HEK293 (cell line): ENCODE measurements around the gene KCNMA1.

ENCODE experiments used
- CTCF ChIA-PET: fragments of 350-600 bp; formaldehyde crosslinking; extraction: SDS; loops from one replicate; lab custom pipeline; 2021; ENCODE audit warnings: antibody characterized with exemption; lab: Yijun Ruan, JAX
- POLR2A ChIA-PET: fragments of 300-600 bp; formaldehyde crosslinking; extraction: SDS; loops from one replicate; lab custom pipeline; 2020; ENCODE audit warnings: antibody characterized with exemption, inconsistent platforms; lab: Yijun Ruan, JAX
- H3K27ac ChIP-seq: fragments of 200-500 bp; sonication (Bioruptor generic); 2 replicates; pipeline ENCODE4 v1.5.1; 2014; ENCODE audit warnings: low read depth, low read length, control low read depth, inconsistent platforms; ENCODE audit errors: extremely low read depth
- H3K36me3 ChIP-seq, 2 experiments: fragments of 200-500 bp in 1 of 2; sonication (Bioruptor generic) in 1 of 2; 1 replicate in 1 of 2; 2 replicates in 1 of 2; pipeline ENCODE4 v1.5.1; 2014 to 2017; ENCODE audit warnings: inconsistent platforms in 2 of 2, low read length in 2 of 2; ENCODE audit not compliant: control insufficient read depth in 2 of 2, insufficient read depth in 1 of 2
- H3K4me1 ChIP-seq: fragments of 200-500 bp; sonication (Bioruptor generic); 2 replicates; pipeline ENCODE4 v1.5.1; 2014; ENCODE audit warnings: mild to moderate bottlenecking, low read length, inconsistent platforms; ENCODE audit not compliant: control insufficient read depth, insufficient read depth
- H3K4me3 ChIP-seq: 2 replicates; pipeline ENCODE4 v1.5.1; 2011; ENCODE audit warnings: low read depth, mild to moderate bottlenecking, control low read depth, low read length, moderate library complexity
- H3K9me3 ChIP-seq: fragments of 200-500 bp; sonication (Bioruptor generic); 2 replicates; pipeline ENCODE4 v1.5.1; 2014; ENCODE audit warnings: low read depth, low read length, inconsistent platforms; ENCODE audit not compliant: control insufficient read depth, insufficient read depth
- BCL11A ChIP-seq: fragments of 450-650 bp; formaldehyde crosslinking; IDR thresholded peaks from 2 replicates; pipeline ENCODE4 v1.5.1; 2016; ENCODE audit warnings: low read depth, missing biosample characterization, missing genetic modification characterization
- GFI1B ChIP-seq: fragments of 450-650 bp; formaldehyde crosslinking; IDR thresholded peaks from 2 replicates; pipeline ENCODE4 v1.5.1; 2016; ENCODE audit warnings: missing biosample characterization, missing genetic modification characterization
- HOXD13 ChIP-seq: sonication (generic); formaldehyde crosslinking; IDR thresholded peaks from 2 replicates; pipeline ENCODE4 v1.8.0; 2022; ENCODE audit warnings: missing genetic modification reagents, borderline replicate concordance
- ZBTB49 ChIP-seq: fragments of 450-650 bp; formaldehyde crosslinking; IDR thresholded peaks from 2 replicates; pipeline ENCODE4 v1.5.1; 2016; ENCODE audit warnings: missing biosample characterization, missing genetic modification characterization, low read depth
- ZFP37 ChIP-seq: fragments of 450-650 bp; formaldehyde crosslinking; IDR thresholded peaks from 2 replicates; pipeline ENCODE4 v1.5.1; 2016; ENCODE audit warnings: missing biosample characterization, missing genetic modification characterization
- ZNF114 ChIP-seq: fragments of 450-650 bp; formaldehyde crosslinking; IDR thresholded peaks from 2 replicates; pipeline ENCODE4 v1.5.0; 2017; ENCODE audit warnings: missing biosample characterization, missing genetic modification characterization
- ZNF169 ChIP-seq: fragments of 450-650 bp; formaldehyde crosslinking; IDR thresholded peaks from 2 replicates; pipeline ENCODE4 v1.5.1; 2016; ENCODE audit warnings: missing biosample characterization, missing genetic modification characterization
- ZNF18 ChIP-seq: fragments of 450-650 bp; formaldehyde crosslinking; IDR thresholded peaks from 2 replicates; pipeline ENCODE4 v1.5.1; 2016; ENCODE audit warnings: missing biosample characterization, missing genetic modification characterization
- ZNF2 ChIP-seq: fragments of 450-650 bp; formaldehyde crosslinking; IDR thresholded peaks from 2 replicates; pipeline ENCODE4 v1.5.1; 2016; ENCODE audit warnings: missing biosample characterization, missing genetic modification characterization
- ZNF223 ChIP-seq: fragments of 450-650 bp; formaldehyde crosslinking; IDR thresholded peaks from 2 replicates; pipeline ENCODE4 v1.5.1; 2016; ENCODE audit warnings: missing biosample characterization, missing genetic modification characterization
- ZNF248 ChIP-seq: fragments of 450-650 bp; formaldehyde crosslinking; IDR thresholded peaks from 2 replicates; pipeline ENCODE4 v1.5.1; 2017; ENCODE audit warnings: missing biosample characterization, missing genetic modification characterization
- ZNF274 ChIP-seq, 2 experiments: fragments of 200-500 bp in 1 of 2; fragments of 450-650 bp in 1 of 2; sonication (Bioruptor generic) in 1 of 2; formaldehyde crosslinking in 1 of 2; IDR thresholded peaks; 2 replicates each; pipeline versions ENCODE4 v1.5.1 to v1.6.1; 2014 to 2016; ENCODE audit warnings: borderline replicate concordance in 1 of 2, inconsistent platforms in 1 of 2, low read length in 1 of 2, missing biosample characterization in 1 of 2, missing genetic modification characterization in 1 of 2
- ZNF280D ChIP-seq: fragments of 450-650 bp; formaldehyde crosslinking; IDR thresholded peaks from 2 replicates; pipeline ENCODE4 v1.5.1; 2016; ENCODE audit warnings: missing biosample characterization, missing genetic modification characterization
- ZNF354C ChIP-seq: fragments of 450-650 bp; formaldehyde crosslinking; IDR thresholded peaks from 2 replicates; pipeline ENCODE4 v1.5.1; 2016; ENCODE audit warnings: missing biosample characterization, missing genetic modification characterization, low read depth, borderline replicate concordance
- ZNF366 ChIP-seq: fragments of 450-650 bp; formaldehyde crosslinking; conservative IDR thresholded peaks from 2 replicates; pipeline ENCODE4 v1.5.1; 2016; ENCODE audit warnings: missing biosample characterization, missing genetic modification characterization
- ZNF596 ChIP-seq: fragments of 450-650 bp; IDR thresholded peaks from 2 replicates; pipeline ENCODE4 v1.5.0; 2018; ENCODE audit warnings: missing biosample characterization, mild to moderate bottlenecking, missing genetic modification characterization, moderate library complexity
- ZNF76 ChIP-seq: fragments of 450-650 bp; formaldehyde crosslinking; IDR thresholded peaks from 2 replicates; pipeline ENCODE4; 2016; ENCODE audit warnings: low read depth, missing biosample characterization, missing genetic modification characterization, borderline replicate concordance
- ZNF791 ChIP-seq: fragments of 450-650 bp; formaldehyde crosslinking; IDR thresholded peaks from 2 replicates; pipeline ENCODE4 v1.5.1; 2016; ENCODE audit warnings: missing biosample characterization, missing genetic modification characterization
- TF ChIP-seq, protein P1 (sequence below): fragments of 450-650 bp; formaldehyde crosslinking; IDR thresholded peaks from 2 replicates; pipeline ENCODE4 v1.5.1; 2017; ENCODE audit warnings: missing biosample characterization, missing genetic modification characterization

Gene KCNMA1

GRCh38 chr10:77038407-77038806 is 599.2 kb downstream of the KCNMA1 start:
- CTCF ChIA-PET: interaction anchor here (0.6 to 2.2 kb wide), 7 partner anchors 8 to 801 kb away, joined by 3 to 10 read pairs (median 3); no protein-coding TSS in a partner anchor
- TF ChIP-seq ZNF274 (IDR thresholded peaks at IDR 0.05; ENCODE audit: low read length): no peak
- TF ChIP-seq ZNF274 (tag by site-specific recombination; IDR thresholded peaks at IDR 0.05; ENCODE audit: borderline replicate concordance): no peak
- no peak for TF ChIP-seq ZNF366 (tag by site-specific recombination)
- no peak for TF ChIP-seq ZNF169 (tag by site-specific recombination)
- no peak for TF ChIP-seq ZNF18 (tag by site-specific recombination)
- no peak for TF ChIP-seq HOXD13 (CRISPR knock-in tag)
- no peak for TF ChIP-seq ZNF2 (tag by site-specific recombination)
- TF ChIP-seq GFI1B (tag by site-specific recombination): no peak
- no peak for TF ChIP-seq ZFP37 (tag by site-specific recombination)
- no peak for TF ChIP-seq BCL11A
- TF ChIP-seq ZNF354C: no peak
- no peak for TF ChIP-seq ZBTB49 (tag by site-specific recombination)
- TF ChIP-seq ZNF596: no peak
- TF ChIP-seq ZNF114 (tag by site-specific recombination): no peak
- no peak for TF ChIP-seq ZNF791 (tag by site-specific recombination)
- TF ChIP-seq ZNF248: no peak
- no peak for TF ChIP-seq ZNF280D
- TF ChIP-seq ZNF223 (tag by site-specific recombination): no peak
- TF ChIP-seq, protein P1, sequence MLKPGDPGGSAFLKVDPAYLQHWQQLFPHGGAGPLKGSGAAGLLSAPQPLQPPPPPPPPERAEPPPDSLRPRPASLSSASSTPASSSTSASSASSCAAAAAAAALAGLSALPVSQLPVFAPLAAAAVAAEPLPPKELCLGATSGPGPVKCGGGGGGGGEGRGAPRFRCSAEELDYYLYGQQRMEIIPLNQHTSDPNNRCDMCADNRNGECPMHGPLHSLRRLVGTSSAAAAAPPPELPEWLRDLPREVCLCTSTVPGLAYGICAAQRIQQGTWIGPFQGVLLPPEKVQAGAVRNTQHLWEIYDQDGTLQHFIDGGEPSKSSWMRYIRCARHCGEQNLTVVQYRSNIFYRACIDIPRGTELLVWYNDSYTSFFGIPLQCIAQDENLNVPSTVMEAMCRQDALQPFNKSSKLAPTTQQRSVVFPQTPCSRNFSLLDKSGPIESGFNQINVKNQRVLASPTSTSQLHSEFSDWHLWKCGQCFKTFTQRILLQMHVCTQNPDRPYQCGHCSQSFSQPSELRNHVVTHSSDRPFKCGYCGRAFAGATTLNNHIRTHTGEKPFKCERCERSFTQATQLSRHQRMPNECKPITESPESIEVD: no peak
- no peak for TF ChIP-seq ZNF76 (tag by site-specific recombination)
- H3K4me3 ChIP-seq: no peak overlapping the region

More at GRCh38 chr10:77038407-77038806, 599.2 kb downstream of the KCNMA1 start:
- H3K36me3 ChIP-seq: no peaks in the 10 kb centered on the region
- POLR2A ChIA-PET: no interaction called here
- no peak overlapping the region for H3K27ac ChIP-seq
- H3K4me1 ChIP-seq: no peaks in the 10 kb centered on the region
- H3K9me3 ChIP-seq: no peaks in the 10 kb centered on the region
